HUDEP-2 (cell line): ENCODE measurements around the gene DOCK4.

Experiments
- DNase-seq, 76 experiments: peaks; one replicate each; lab custom pipeline; 2025; ENCODE audit not compliant: unreplicated experiment in 76 of 76; lab: John Stamatoyannopoulos, UW

DOCK4 gene

DNA sequence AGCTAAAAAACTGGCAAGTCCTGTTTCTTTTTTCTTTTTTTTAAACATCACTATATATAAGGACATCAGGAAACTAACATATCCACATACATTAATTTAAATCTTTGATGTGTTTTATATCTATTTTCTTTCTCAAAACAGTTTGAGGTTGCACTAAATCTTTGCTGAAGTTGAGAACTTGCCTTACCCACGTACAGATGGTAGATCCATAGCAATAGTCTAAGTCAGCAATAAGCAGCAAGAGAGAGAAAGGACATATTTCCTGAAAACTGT is 417.2 kb downstream of the DOCK4 start:
- no peak for DNase-seq

DNA sequence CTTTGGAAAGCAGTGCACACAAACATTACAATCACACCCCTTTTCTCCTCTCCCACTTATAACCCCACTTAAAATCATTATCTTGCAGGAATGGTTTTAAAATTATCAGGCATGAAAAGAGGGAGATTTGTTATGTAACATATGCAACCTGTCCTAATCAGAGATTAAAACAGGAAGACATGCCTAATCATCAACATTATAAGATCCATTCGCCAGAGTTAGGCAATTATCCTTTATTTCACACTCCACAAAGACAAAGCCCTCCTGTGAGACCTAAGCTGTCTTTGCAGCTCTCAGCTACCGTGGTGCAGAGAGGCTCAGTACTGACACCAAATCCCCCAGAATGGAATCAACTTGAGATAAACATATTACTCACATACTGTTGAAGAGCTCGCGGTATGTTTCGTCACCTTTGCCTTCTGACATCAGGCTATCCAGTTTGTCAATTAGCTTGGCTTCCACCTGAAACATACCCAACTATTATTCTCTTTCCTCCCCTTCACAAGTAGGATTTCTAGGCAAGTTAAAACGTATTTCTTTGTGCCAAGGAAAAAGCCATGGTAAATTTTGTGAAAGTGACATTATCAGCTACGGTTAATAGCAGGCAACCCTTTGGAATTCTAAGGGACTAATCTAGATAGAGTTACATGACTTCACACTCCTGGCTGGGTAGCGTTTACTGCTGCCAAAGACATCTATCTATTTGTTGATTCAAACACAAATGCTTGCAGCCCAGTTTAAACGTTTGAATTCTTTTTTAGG is 417.7 kb downstream of the DOCK4 start:
- DNase-seq: no peak

DNA sequence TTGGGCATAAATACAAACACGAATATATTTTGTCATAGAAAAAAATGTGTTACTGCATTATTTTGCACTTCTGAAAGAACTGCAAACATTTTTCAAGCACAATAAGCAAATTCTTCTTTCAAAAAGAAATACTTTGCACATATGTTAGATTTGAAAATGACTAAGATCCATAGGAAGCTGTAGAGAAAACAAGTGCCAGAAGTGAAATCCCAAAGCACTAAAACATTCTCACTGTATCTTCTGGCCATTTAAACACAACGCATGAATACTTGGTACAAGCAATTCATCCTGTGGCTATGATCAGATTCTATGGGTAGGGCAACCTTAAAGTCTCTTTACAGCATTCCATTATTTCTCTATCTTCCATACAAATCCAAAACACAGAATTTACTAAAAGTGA is 418.5 kb downstream of the DOCK4 start:
- no peak for DNase-seq

DNA sequence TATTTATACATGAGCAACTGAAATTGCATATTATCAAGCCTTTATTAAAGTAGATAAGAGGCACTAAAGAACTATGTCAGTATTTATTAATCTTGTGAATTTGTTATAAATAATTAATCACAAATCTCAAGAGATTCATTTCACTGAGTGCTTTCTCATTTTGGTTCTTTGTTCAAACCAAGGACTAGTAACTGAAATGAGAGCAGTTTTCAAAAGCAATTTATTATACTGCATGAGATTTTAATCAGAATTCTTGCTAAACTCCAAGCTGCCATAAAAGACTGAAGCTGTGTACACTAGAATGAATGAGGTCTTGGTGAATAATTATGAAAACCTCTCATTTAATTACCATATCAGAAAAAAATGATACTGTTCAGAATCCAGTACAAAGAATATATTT is 419.1 kb downstream of the DOCK4 start:
- DNase-seq: no peak

DNA sequence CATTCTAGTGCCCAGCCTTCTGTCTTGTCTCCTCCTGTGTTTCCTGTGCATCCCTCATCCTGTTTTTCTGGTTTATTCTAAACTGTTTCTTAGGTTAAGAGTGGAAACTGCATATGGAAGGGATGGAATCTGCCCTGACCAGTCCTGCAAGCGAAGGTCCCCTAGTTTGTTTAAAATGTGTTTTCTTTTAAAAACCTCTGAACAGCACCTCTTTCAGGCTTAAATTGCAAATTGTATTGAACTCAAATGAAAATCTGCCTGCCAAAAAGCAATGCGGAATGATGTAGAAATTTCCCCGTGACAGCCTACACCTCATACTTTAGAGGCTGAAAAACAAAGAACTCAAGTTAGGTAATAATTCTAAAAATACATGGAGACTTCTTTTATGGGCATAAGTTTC is 421.1 kb downstream of the DOCK4 start:
- DNase-seq: no peak

DNA sequence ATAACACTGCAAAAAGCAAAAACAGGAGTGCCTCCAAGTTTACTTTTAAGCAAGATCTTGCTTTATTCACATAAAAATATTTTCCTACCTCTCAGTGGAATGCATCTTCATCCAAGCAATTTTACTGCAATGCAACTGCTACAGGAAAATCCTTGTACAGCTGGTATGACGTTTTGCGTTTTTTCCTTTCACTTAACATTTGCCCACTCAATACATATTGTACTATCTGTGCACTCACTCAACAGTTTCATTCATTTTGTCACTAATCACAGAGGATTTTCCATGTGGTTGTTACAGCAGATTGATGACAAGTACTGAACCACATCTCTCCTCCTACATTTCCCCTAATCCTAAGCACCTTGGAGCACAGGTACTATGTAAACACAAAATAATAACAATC is 421.9 kb downstream of the DOCK4 start:
- no peak for DNase-seq

DNA sequence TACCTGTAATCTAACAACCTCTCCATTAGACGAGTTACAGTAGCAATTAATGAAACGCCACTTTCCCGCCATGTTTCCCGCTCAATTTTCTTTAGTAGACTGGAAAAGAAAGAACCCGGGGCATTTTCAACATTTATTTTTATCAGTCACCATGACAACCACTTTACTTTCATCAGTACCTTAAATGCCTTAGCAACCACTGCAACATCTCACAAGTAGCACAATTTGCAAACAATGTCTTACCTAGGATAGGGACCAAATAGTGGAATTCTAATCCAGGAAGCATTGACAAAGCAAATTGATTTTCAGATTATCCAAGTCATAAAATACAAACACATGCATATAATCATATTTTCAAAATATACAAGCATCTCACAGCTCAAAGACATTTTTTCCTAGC is 422.3 kb downstream of the DOCK4 start:
- no peak for DNase-seq

DNA sequence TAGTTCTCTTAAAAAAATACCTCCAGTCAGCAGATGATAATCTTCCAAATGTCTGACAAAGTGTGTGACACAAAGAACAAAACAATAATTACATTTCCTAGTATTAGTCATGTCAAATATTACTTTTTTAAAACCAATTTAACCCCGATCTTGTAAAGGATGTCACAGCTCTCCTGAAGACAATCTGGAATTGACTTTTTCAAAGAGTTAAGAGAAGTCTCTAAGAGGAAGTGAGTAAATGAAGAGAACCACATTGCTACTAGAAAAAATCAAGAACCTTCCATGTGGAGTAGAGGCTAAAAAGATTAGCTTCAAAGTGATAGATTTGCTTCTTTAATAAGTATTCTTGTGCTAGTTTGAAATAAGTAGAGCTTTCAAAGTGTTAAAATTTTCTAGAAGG is 425.7 kb downstream of the DOCK4 start:
- DNase-seq: no peak

DNA sequence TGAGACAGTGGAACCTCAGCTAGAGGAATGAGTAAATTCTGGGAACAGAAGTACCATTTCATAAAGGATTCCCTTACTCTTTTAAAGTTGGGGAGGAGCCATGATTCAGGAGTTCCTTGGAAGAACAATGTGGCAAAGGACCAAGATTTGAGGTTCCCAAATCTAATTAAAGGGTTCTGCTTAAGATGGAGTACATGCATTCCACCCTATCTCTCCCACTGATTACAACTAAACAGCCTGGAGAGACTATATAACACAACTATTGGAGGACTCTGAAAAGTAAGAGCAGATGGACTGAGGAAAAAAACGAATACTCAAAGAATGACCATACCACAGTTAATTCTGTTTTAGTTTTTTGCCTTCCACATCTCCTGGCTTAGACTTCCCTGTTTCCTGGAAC is 431.0 kb downstream of the DOCK4 start:
- DNase-seq: no peak

DNA sequence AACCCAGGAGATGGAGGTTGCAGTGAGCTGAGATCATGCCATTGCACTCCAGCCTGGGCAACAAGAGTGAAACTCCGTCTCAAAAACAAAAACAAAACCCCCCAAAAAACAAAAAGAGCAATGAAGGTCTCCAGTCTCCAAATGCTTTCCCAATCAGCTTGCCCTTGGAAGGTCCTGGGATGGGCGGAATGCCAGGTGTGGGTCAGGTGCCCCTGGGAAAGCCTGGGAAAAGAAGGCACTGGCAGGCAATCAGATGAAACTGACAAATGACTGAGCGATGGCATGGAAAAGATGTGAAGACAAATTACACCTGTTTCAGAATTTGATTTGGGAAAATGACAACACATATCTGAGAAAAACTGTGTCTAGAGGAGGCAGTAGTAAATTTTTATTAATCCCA is 433.5 kb downstream of the DOCK4 start:
- no peak for DNase-seq

DNA sequence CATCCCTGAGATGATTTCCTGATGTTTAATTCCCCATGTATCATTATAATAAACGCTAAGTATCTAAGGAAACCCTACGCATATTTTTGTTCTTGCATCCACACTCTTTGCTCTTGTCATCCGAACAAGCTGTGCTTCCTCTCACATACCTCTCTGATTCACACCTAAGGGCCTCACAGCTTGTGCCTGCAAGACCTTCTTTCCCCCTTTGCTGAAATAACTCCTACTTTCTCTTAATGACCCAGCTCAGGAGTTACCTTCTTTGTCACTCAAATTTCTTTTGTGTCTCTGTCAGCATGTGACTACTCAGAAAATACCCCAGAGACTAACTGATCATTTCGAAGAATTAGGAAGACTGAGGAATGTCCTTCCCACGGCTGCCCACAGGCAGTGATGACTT is 434.6 kb downstream of the DOCK4 start:
- no peak for DNase-seq

DNA sequence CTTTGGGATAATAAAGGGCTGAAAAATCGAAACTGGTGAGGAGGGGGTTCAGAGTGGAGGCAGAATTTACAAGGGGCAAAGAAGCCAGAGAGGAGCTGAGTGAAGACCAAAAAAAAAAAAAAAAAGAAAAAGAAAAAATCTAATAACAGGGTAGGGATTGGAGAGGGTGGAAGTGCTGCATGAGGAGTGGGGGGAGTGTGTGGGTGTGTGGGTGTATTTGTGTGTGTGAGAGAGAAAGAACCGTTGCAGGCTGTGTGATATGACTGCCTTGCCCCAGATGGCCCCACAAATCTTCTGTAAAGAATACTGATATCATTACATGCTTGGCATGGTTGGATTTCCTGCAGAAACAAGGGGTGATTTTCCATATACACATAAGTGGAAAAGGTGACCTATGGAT is 436.1 kb downstream of the DOCK4 start:
- no peak for DNase-seq

DNA sequence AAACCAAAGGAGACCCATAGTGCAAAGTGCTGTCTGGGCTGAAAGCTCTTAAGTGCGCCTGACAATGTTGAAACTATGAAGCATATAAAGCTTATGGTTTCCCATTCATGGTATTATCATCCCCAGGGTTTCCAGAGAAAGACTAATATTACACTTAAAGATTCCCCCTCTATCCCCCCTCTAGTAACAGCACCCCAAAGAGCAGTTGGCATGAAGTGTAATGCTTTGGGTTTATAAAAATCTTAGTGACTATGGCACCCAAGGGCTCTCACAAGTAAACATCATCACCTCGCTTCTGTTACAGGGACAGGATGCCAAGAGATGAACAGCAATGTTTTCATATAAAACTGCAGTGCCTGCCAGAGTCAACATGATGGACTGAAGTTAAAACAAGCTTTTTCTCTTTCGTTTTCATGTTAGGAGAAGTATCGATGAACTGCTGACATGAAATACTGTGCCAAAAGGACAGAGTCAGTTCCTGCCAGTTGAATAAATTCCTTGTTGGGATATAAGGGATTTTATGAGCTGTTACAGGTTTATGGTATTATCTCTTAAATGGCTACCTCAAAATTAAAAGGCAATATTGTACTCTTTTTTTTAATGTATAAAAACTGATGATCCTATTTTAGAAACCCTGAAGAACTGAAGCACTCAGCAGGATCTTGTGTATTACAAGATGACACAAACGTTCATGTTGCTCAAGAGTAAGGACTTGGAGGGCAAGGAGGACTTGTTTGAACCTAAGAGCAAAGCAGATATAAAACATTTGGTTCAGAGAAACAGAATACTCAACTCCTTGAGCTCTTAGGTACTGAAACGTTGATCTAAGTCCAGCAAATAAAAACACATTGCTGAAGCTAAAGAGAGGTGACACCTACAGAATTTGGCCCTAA is 440.2 kb downstream of the DOCK4 start:
- DNase-seq: no peak

DNA sequence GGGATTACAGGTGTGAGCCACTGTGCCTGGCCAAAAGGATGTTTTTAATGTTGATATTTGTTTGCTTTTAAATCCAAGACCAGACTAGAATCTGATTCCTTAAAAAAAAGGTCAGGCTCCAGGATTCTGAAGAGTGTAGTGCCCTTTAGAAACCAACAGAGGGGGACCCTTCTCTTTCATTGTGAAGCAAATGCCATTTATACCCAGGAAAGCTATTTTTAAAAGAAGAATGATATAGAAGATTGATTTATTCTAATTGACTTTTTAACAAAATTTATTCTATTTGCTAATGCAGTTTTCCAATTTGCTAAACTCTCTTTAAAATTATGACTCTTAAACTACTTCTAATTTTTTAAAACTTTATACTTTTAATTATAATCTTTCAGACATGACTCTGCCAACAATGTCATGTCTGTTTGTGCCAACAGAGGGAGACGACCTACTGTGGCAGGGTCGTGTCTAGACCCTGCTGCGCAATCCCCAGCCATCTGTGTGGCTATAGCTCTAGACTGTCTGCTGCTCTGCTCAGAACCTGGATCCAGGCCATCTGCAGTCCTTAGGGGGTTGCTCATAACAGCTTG is 442.9 kb downstream of the DOCK4 start:
- peak in 7 of 76 experiments; percentile 1 to 9 (median 5) for DNase-seq

DNA sequence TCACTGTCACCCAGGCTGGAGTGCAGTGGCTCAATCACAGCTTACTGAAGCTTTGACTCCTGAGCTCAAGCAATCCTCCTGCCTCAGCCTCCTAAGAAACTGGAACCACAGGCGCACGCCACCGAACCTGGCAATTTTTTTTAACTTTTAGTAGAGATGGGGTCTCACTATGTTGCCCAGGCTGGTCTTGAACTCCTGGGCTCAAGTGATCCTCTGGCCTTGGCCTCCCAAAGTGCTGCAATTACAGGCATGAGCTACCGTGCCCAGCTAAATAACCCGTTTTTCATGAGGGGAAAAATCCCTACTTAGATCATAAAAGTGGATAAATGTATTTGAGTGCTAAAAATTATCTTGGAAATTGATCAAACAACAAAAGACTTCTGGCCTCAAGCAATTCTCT is 443.4 kb downstream of the DOCK4 start:
- DNase-seq: no peak

DNA sequence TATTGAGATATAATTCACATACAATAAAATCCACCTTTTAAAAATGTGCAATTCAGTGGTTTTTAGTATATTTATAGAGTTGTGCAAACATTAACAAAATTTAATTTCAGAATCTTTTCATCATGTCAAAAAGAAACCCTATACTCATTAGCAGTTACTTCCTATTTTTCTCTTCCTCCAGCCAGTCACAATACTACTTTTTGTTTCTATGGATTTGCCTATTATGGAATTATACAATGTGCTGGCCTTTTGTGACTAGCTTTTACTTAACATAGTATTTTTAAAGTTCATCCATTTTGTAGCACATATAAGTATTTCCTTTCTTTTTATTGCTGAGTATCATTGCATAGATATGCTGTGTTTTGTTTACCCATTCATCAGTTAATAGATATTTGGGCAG is 444.0 kb downstream of the DOCK4 start:
- no peak for DNase-seq

DNA sequence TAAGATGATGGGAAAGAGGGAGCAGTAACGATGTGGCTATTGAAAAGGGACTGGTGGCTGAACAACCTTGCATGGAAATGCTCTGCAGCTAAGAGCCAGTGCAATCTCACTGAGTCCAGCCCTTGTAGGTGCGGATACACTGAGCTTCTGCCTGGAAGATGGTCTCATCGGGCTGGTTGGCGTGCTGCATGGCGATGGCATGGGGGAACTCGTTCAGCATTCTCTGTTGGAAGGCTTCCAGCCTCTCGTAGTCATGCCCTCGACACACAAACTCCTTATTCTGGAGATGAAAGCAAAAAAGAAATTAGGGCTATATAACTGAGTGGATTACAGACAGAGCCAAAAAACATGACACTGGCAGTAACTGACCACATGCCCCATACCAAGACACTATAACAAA is 446.2 kb downstream of the DOCK4 start:
- DNase-seq: no peak

DNA sequence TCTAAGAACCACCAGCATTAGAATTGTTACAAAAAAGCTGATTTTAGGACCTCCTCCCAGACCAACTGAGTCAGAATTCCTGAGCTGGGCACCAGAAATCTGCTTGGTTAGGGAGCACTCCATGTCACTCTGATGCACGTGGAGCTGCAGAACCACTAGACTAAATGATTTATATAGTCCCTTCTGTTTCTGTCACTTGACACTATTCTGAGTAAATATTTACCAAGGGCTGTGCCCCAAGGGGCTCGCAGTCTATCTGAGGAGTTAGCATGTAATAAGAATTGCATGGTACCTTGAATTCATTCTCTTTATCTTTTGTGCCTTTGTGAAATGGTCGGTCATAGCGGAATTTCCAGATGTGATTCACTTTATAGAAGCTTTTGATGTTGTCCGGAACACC is 447.9 kb downstream of the DOCK4 start:
- DNase-seq: no peak

DNA sequence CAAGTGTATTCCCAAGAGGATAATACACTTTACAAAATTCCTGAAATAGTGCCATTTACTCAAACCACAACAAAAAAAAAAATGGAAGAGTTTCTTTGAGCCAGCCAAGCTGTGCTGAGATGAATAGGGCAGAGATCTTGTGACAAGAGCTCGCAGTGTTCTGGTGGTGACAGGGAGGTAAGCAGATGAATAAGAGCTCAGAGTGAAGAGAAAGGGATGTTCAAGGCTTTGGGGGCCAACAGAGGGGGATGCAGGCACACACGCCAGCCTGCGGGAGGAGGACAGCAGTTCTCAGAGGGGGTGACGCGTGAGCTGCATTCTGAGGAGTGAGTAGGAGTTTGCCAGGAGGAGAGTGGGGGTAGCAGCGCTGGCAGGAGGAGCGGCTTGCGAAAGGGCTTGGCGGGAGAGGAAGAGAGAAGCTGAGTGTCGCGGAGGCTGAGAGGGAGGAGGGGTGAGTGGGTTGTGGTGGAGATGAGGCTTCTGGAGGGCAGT is 449.5 kb downstream of the DOCK4 start:
- DNase-seq: no peak

DNA sequence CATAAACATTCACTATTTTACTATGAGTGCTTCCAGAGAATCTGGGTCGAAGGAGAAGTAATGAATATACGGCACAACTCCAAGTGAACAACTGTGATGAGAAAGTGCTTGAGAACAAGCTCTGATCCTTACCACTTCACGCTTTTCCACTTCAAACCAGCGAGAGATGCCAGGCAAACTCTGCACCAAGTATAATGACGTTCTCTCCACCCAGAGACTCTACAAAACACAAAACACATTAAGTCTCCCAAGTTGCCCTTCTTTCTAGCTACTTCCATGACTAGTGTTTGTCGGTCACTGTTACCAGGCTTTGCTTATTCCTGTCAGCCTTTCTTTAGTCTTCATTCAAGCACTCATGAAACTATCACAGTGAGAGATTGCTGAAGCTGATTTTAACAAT is 450.8 kb downstream of the DOCK4 start:
- no peak for DNase-seq

DNA sequence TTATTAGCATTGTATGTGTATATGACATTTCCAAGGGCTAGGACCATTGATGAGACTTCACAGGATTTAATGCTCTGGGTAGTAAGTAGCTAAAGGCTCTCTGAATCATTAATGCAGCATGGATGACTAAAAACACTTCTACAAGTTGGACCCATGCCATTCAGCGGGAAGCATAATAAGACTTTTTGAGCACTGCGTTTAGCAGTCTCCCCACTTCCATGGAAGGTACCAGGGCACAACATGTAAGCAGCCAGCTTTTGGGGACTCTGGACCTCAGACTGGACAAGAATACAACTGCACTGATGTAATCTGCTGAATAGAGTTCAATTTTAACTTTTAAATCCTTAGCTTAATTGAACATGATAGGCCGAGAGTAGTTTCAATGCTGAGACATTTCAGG is 452.2 kb downstream of the DOCK4 start:
- DNase-seq: no peak
